WI38 (cell line): ENCODE measurements around the gene MAPK8IP1.
"Not testable (repeated sequence)": the region's sequence is repeated elsewhere in the genome, so short reads cannot be mapped to it uniquely, and the experiment has no call there.

Source experiments
- H3K4me3 ChIP-seq: 2 replicates; pipeline ENCODE4 v1.5.1; 2011; ENCODE audit warnings: low read depth, mild to moderate bottlenecking, control low read depth, low read length
- CTCF ChIP-seq: IDR thresholded peaks from 2 replicates; pipeline ENCODE4 v1.5.1; 2012; ENCODE audit warnings: low read depth, mild to moderate bottlenecking, control low read depth, low read length

The MAPK8IP1 gene

GRCh38 chr11:45901626-45902025 lies 16.2 kb downstream of the MAPK8IP1 start:
- H3K4me3 ChIP-seq, result no peak overlapping the region
- no peak for TF ChIP-seq CTCF

GRCh38 chr11:45902452-45903380 lies 17.3 kb downstream of the MAPK8IP1 start:
- H3K4me3 ChIP-seq, result no peak overlapping the region
- TF ChIP-seq CTCF, result no peak

GRCh38 chr11:45904309-45904915 lies 19.0 kb downstream of the MAPK8IP1 start:
- H3K4me3 ChIP-seq, result no peak overlapping the region
- TF ChIP-seq CTCF, result no peak

GRCh38 chr11:45905095-45905494 lies 19.6 kb downstream of the MAPK8IP1 start:
- TF ChIP-seq CTCF, result no peak
- no peak overlapping the region for H3K4me3 ChIP-seq

DNA sequence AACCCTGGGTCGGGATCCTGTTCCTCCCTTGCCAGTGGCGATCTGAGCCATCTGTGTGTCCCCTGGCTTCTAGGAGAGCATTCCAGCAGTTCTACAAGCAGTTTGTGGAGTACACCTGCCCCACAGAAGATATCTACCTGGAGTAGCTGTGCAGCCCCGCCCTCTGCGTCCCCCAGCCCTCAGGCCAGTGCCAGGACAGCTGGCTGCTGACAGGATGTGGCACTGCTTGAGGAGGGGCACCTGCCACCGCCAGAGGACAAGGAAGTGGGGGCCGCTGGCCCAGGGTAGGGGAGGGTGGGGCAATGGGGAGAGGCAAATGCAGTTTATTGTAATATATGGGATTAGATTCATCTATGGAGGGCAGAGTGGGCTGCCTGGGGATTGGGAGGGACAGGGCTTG lies 20.1 kb downstream of the MAPK8IP1 start:
- not testable (repeated sequence) for H3K4me3 ChIP-seq

DNA sequence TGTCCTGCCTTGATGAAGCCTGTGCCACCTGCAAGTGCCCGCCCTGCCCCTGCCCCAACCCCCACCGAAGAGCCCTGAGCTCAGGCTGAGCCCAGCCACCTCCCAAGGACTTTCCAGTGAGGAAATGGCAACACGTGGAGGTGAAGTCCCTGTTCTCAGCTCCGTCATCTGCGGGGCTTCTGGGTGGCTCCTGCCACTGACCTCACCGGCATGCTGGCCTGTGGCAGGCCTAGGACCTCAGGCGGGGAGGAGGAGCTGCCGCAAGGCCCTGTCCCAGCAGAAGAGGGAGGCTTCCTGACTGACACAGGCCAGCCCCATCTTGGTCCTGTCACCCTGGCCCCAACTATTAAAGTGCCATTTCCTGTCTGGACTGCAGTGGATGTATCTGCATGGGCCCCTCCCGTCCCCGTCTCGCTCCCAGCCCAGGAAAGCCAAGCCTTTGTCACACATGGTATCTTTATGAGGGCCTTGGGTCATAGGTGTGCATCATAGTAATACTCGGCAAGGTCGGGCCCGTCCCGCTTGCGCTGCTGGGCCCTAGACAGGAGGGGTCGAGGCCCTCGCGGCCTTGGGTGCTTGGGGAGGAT lies 20.7 kb downstream of the MAPK8IP1 start:
- no peak overlapping the region for H3K4me3 ChIP-seq
- no peak for TF ChIP-seq CTCF

- TF ChIP-seq CTCF, result no peak
- no peak within 1 kb of the TSS for H3K4me3 ChIP-seq
Measured at GRCh38 chr11:45906965-45907611, 21.6 kb downstream of the MAPK8IP1 start, which contains the start of gene FREY1. Gene FREY1, minus strand, starts transcription at chr11:45907271. Its CDS starts 26 bp downstream, at chr11:45907245.
